Panc1 (cell line): ENCODE measurements around the gene B3GNT4.

ENCODE experiments used
- CTCF ChIP-seq: fragments of 450-650 bp; IDR thresholded peaks from 2 replicates; pipeline ENCODE4 v1.5.1; 2017; ENCODE audit warnings: mild to moderate bottlenecking
- POLR2AphosphoS5 ChIP-seq: IDR thresholded peaks from 2 replicates; pipeline ENCODE4 v1.6.1; 2012; ENCODE audit warnings: mild to moderate bottlenecking, low read depth, low read length, moderate library complexity
- REST ChIP-seq, 2 experiments: IDR thresholded peaks; 2 replicates each; pipeline ENCODE4 v1.6.1; 2011 to 2012; ENCODE audit warnings: low read depth in 2 of 2, control low read depth in 1 of 2, low read length in 1 of 2, mild to moderate bottlenecking in 1 of 2, moderate library complexity in 1 of 2; ENCODE audit not compliant: insufficient read depth in 1 of 2
- SIN3A ChIP-seq: IDR thresholded peaks from 2 replicates; pipeline ENCODE4 v1.6.1; 2012; ENCODE audit warnings: low read depth, mild to moderate bottlenecking, low read length, moderate library complexity, borderline replicate concordance; ENCODE audit not compliant: insufficient read depth

GRCh38 chr12:122215771-122216170 lies 12.3 kb downstream of the B3GNT4 start:
- TF ChIP-seq POLR2AphosphoS5 (no peak), REST (IDR thresholded peaks at IDR 0.05; ENCODE audit: insufficient read depth in 1 of 2, low read depth in 2 of 2, low read length in 1 of 2) (no peak), CTCF (no peak), SIN3A (no peak)
